HepG2 (cell line): ENCODE measurements around the gene CFD. TPM values are rescaled to one million over a fixed set of nuclear protein-coding genes. Genes with fewer than 3 reads are reported as not detected.
"Not testable (repeated sequence)": the region's sequence is repeated elsewhere in the genome, so short reads cannot be mapped to it uniquely, and the experiment has no call there.

ENCODE experiments used
- ATAC-seq: fragments of 200-7000 bp; cut with Tn5 transposase; 3 replicates; pipeline ENCODE4 v1.9.1; 2020; ENCODE audit warnings: mild to moderate bottlenecking, moderate library complexity
- BruUV-seq: library from RNA; stranded (reverse); fragments of 400-500 nt; replicated peaks from 2 replicates; lab custom pipeline; 2021; lab: Mats Ljungman, UMichigan
- CTCF ChIA-PET: fragments of 300-600 bp; formaldehyde crosslinking; extraction: SDS; loops from one replicate; lab custom pipeline; 2021; ENCODE audit warnings: low total read pairs, inconsistent platforms, low intra/inter-chr PET ratio; lab: Yijun Ruan, JAX
- POLR2A ChIA-PET: fragments of 350-600 bp; sonication (Branson Sonifier 250); formaldehyde crosslinking; loops from one replicate; lab custom pipeline; 2020; ENCODE audit warnings: antibody characterized with exemption, inconsistent platforms; lab: Yijun Ruan, JAX
- DNase-seq: peaks from one replicate; pipeline ENCODE4 v3.0.0-alpha.2; 2015; ENCODE audit warnings: low spot score
- FAIRE-seq: peaks from 3 replicates; lab custom pipeline; 2011; peaks lifted over from hg19 to GRCh38; lab: Jason Lieb, UNC
- H2AFZ ChIP-seq: one replicate; pipeline ENCODE4 v1.6.1; 2011; ENCODE audit warnings: low read length, inconsistent platforms
- H3K27ac ChIP-seq: fragments of 300-600 bp; 3 replicates; pipeline ENCODE4 v1.8.0; 2011; ENCODE audit warnings: mixed run types, mild to moderate bottlenecking, mixed read lengths, low read length, inconsistent platforms; ENCODE audit not compliant: insufficient read depth; ENCODE audit errors: extremely low read length
- H3K27me3 ChIP-seq, 2 experiments: fragments of 200-600 bp in 1 of 2; 2 replicates in 1 of 2; 3 replicates in 1 of 2; pipeline versions ENCODE4 v1.6.0 to v1.8.0; 2011; ENCODE audit warnings: low read length in 2 of 2, mild to moderate bottlenecking in 2 of 2, moderate library complexity in 2 of 2, inconsistent platforms in 1 of 2; ENCODE audit not compliant: insufficient read depth in 2 of 2, control insufficient read depth in 1 of 2
- H3K36me3 ChIP-seq, 2 experiments: fragments of 200-600 bp in 1 of 2; replicated peaks in 1 of 2; 2 replicates in 1 of 2; 3 replicates in 1 of 2; pipeline versions ENCODE4 v1.5.1 to v1.8.0; 2011; ENCODE audit warnings: low read length in 2 of 2, inconsistent platforms in 1 of 2; ENCODE audit not compliant: insufficient read depth in 2 of 2, control insufficient read depth in 1 of 2
- H3K4me1 ChIP-seq: 2 replicates; pipeline ENCODE4 v1.5.1; 2012; ENCODE audit warnings: low read length, inconsistent platforms; ENCODE audit not compliant: insufficient read depth
- H3K4me2 ChIP-seq: 2 replicates; pipeline ENCODE4 v1.6.0; 2011; ENCODE audit warnings: low read depth, low read length, inconsistent platforms
- H3K4me3 ChIP-seq, 3 experiments: fragments of 200-600 bp in 1 of 3; sonication (generic), shearing (Covaris generic) in 1 of 3; replicated peaks in 1 of 3; 2 replicates each; pipeline ENCODE4 v1.5.1; 2011 to 2016; ENCODE audit warnings: low read length in 3 of 3, inconsistent platforms in 2 of 3, low read depth in 2 of 3, mild to moderate bottlenecking in 2 of 3, control low read depth in 1 of 3, mixed read lengths in 1 of 3; ENCODE audit not compliant: insufficient read depth in 1 of 3
- H3K79me2 ChIP-seq: one replicate; pipeline ENCODE4 v1.6.1; 2011; ENCODE audit warnings: low read length, inconsistent platforms; ENCODE audit not compliant: insufficient read depth
- H3K9ac ChIP-seq: 2 replicates; pipeline ENCODE4 v1.6.0; 2011; ENCODE audit warnings: mild to moderate bottlenecking, low read depth, low read length, inconsistent platforms; ENCODE audit not compliant: insufficient read depth
- H3K9me3 ChIP-seq: 2 replicates; pipeline ENCODE4 v1.5.1; 2012; ENCODE audit warnings: mild to moderate bottlenecking, low read length
- H4K20me1 ChIP-seq: 2 replicates; pipeline ENCODE4 v1.6.0; 2011; ENCODE audit warnings: inconsistent platforms, mild to moderate bottlenecking, low read length, moderate library complexity; ENCODE audit not compliant: insufficient read depth
- RBFOX2 ChIP-seq: fragments of 200-400 bp; formaldehyde crosslinking; IDR thresholded peaks from 2 replicates; pipeline ENCODE4 v1.6.1; 2017; ENCODE audit warnings: low read depth, mild to moderate bottlenecking, low read length
- ZNF34 ChIP-seq: sonication (generic); formaldehyde crosslinking; IDR thresholded peaks from 2 replicates; pipeline ENCODE4 v1.4.0; 2020; ENCODE audit warnings: mild to moderate bottlenecking, missing genetic modification reagents, borderline replicate concordance
- WGBS: methylation state at CpG from one replicate; pipeline ENCODE4 v1.1.6; 2017; ENCODE audit warnings: low lambda C conversion rate; 5-methylcytosine and 5-hydroxymethylcytosine counted together
- in situ Hi-C: cut with HindIII; loops from 2 replicates; pipeline ENCODE4 v1.10.0; 2017; ENCODE audit warnings: low pct_unique_long_range_greater_than_20kb; ENCODE audit not compliant: extremely low pct_ligation_motif_present
- intact Hi-C: fragments of 100-400 bp; cut with micrococcal nuclease; formaldehyde crosslinking; loops from one replicate; pipeline ENCODE4 v1.10.0; 2022; ENCODE audit not compliant: unreplicated experiment
- polyA plus RNA-seq, 8 experiments: library from polyadenylated mRNA; depleted of rRNA in 3 of 8; stranded (reverse) in 7 of 8; unstranded in 1 of 8; fragments of >200 nt; fragmentation: Illumina TruSeq in 4 of 8; extraction: Trizol in 4 of 8; gene quantifications; 2 replicates each; pipeline versions ENCODE4 v1.2.1 to v1.2.3, GENCODE V29; 2011 to 2016; ENCODE audit warnings: low read depth in 4 of 8, missing spikeins in 1 of 8, mixed read lengths in 1 of 8; ENCODE audit not compliant: insufficient read depth in 1 of 8
- total RNA-seq, 5 experiments: library from RNA; depleted of rRNA; stranded (reverse); fragments of >200 nt; fragmentation: Illumina TruSeq; extraction: Trizol; gene quantifications; 2 replicates each; pipeline ENCODE4 v1.2.3, GENCODE V29; 2016; ENCODE audit warnings: low read depth in 1 of 5

CFD gene
- total and polyA plus RNA-seq, 2 of the 13 experiments (the other 11 are each of a cell fraction or from before 2014, with no cell fraction given), result 2.3 to 4.6 TPM

DNA sequence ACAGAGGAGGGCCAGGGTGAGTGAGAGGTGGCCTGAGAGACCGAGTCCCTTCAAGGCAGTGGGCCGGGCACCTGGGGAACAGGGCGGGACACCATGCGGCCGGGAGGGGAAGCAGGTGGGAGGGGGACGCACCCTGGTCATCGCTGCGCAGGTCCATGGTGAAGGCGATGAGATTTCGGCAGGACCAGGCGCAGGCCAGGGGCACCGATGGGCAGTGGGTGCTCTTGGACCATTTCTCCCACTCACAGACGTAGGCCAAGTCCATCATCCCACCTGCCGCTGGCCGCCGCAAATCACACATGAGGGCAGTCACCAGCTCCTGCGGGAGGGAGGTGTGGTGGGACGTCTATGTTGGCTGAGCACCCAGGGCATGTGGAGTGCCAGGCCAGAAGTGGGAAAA, 31.4 kb downstream of the CFD start:
- intact Hi-C loops (no loop called here), in situ Hi-C loops (no loop called here)
- H3K4me2 ChIP-seq, result no peak overlapping the region
- no peak overlapping the region for H3K27ac ChIP-seq
- ChIA-PET CTCF (no interaction called here), POLR2A (no interaction called here)
- H3K4me3 ChIP-seq, result no peak overlapping the region
- no TSS peak for BruUV-seq
- H3K9me3 ChIP-seq, result no peaks in the 10 kb centered on the region
- H3K9ac ChIP-seq, result no peak overlapping the region
- H4K20me1 ChIP-seq, result no peaks in the 10 kb centered on the region; the same call in 1 of the 2 replicates
- H2AFZ ChIP-seq, result no peak overlapping the region
- H3K27me3 ChIP-seq, result no peaks in the 10 kb centered on the region
- H3K36me3 ChIP-seq, result peaks cover 12 to 27% of the 10 kb centered on the region in 2 experiments; a peak in 4 of 5 replicates
- ATAC-seq, result no peak
- peaks cover 10% of the 10 kb centered on the region for H3K79me2 ChIP-seq
- TF ChIP-seq ZNF34 (CRISPR knock-in tag) (no peak), RBFOX2 (0 out of 2 replicates have a peak, but pooled peaks have one; percentile 28)
- no peak for FAIRE-seq
- peaks cover 9% of the 10 kb centered on the region for H3K4me1 ChIP-seq
- WGBS, result 96% methylated on average over 18 of the region's 18 CpGs
- no peak for DNase-seq

DNA sequence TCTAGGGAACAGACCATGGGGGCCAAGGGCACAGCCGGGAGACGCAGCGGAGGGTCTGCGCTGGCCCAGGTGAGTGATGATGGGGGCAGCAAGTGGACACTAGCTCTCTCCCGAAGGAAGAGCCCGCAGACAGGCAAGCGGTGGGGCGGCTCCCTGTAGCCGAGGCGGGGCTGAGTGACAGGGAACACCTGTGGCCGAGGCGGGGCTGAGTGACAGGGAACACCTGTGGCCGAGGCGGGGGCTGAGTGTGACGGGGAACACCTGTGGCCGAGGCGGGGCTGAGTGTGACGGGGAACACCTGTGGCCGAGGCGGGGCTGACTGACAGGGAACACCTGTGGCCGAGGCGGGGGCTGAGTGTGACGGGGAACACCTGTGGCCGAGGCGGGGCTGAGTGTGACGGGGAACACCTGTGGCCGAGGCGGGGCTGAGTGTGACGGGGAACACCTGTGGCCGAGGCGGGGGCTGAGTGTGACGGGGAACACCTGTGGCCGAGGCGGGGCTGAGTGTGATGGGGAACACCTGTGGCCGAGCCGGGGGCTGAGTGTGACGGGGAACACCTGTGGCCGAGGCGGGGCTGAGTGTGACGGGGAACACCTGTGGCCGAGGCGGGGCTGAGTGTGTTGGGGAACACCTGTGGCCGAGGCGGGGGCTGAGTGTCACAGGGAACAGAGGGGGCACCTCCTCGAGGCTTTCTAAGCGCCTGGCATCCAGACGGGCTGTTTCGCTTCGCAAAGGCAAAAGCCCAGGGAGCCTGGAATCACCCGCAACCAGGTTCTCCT, 32.1 kb downstream of the CFD start:
- H3K9me3 ChIP-seq, H3K27me3 ChIP-seq, in situ Hi-C loops, H3K4me1 ChIP-seq, H2AFZ ChIP-seq, intact Hi-C loops, DNase-seq, H3K27ac ChIP-seq, POLR2A ChIA-PET, CTCF ChIA-PET, FAIRE-seq, BruUV-seq, H4K20me1 ChIP-seq, ATAC-seq: not testable (repeated sequence)
- 0 out of 2 replicates have a peak, but pooled peaks have one; percentile 49 for TF ChIP-seq RBFOX2
- WGBS, result 95% methylated on average over 49 of the region's 50 CpGs
- H3K79me2 ChIP-seq, result peaks cover 10% of the 10 kb centered on the region
- H3K36me3 ChIP-seq, result peaks cover 10 to 25% of the 10 kb centered on the region in 2 experiments; a peak in 4 of 5 replicates
- H3K4me3 ChIP-seq, result peak overlapping the region; percentile 87 to 98 (median 91)
- peak overlapping the region; percentile 78 for H3K4me2 ChIP-seq
- peak overlapping the region; percentile 92 for H3K9ac ChIP-seq
